CD4-positive, alpha-beta T cell treated with Interleukin-6 for 4 hours (primary cell): ENCODE results near the gene CHMP5.

Experiments used
- DNase-seq: peaks from one replicate; pipeline ENCODE4 v3.0.0-alpha.2; 2020; ENCODE audit warnings: mixed read lengths

The CHMP5 gene

GRCh38 chr9:33320230-33320567 is 55.4 kb downstream of the CHMP5 start:
- DNase-seq, result no peak

- DNase-seq, result no peak
Measured at GRCh38 chr9:33320568-33321261, 55.9 kb downstream of the CHMP5 start.

GRCh38 chr9:33329117-33329563 is 64.3 kb downstream of the CHMP5 start:
- DNase-seq, result no peak

- no peak for DNase-seq
Measured at GRCh38 chr9:33329979-33330378, 65.1 kb downstream of the CHMP5 start.

- DNase-seq, result no peak
Measured at GRCh38 chr9:33331377-33331891, 66.6 kb downstream of the CHMP5 start.
